ENCODE results near the gene OTUB2.

- no peak for TF ChIP-seq CTCF (IDR thresholded peaks at IDR 0.05; ENCODE audit: low read length)
- no peak for TF ChIP-seq EZH2 (IDR thresholded peaks at IDR 0.05; ENCODE audit: borderline replicate concordance, low read length)
Measured at GRCh38 chr14:94087891-94088290, 61.8 kb downstream of the OTUB2 start.
